ENCODE measurements around the gene SLC6A6.

The SLC6A6 gene

DNA sequence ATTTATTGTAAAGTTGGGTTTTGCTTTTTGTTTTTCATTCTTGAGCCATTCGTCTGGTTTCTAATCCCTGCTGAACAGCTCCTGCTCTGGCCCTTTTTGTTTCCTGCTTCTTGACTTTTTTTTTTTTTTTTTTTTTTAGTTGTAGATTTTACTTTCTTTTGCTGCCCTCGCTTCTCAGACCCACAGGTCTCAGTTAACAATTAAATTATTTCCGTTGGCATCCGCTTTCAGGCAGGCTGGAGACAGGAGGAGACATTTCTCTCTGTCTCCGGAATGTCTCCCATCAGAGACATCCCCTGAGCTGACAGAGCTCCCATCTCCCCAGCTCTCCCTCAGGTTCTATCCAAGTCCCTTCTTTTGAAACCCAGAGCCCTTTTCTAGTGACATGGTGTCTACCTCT is 68.6 kb downstream of the SLC6A6 start:
- TF ChIP-seq GATA3 (IDR thresholded peaks at IDR 0.05; ENCODE audit: low read depth, low read length) (no peak), GATA2 (IDR thresholded peaks at IDR 0.05; ENCODE audit: low read depth, low read length) (no peak)

DNA sequence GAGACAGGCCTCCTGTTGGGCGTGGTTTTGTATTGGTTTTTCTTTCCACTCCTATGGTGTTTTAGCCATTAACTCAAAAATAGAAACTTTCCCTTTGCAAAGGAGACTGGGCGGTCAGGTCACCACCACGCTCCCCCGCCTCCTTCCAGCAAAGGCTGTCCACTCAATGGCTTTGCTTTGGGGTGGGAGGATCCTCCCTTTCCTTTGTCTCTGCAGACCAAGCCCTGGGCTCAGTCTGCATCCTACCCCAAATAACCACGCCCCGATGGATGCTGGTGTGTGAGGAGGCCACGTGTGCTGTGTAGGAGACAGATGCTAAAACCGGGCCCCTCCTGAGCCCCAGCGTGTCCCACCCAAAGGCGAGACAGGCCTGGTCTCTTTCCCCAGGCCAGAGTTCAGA is 69.3 kb downstream of the SLC6A6 start:
- TF ChIP-seq GATA2 (IDR thresholded peaks at IDR 0.05; ENCODE audit: low read depth, low read length) (no peak), GATA3 (IDR thresholded peaks at IDR 0.05; ENCODE audit: low read depth, low read length) (no peak)

DNA sequence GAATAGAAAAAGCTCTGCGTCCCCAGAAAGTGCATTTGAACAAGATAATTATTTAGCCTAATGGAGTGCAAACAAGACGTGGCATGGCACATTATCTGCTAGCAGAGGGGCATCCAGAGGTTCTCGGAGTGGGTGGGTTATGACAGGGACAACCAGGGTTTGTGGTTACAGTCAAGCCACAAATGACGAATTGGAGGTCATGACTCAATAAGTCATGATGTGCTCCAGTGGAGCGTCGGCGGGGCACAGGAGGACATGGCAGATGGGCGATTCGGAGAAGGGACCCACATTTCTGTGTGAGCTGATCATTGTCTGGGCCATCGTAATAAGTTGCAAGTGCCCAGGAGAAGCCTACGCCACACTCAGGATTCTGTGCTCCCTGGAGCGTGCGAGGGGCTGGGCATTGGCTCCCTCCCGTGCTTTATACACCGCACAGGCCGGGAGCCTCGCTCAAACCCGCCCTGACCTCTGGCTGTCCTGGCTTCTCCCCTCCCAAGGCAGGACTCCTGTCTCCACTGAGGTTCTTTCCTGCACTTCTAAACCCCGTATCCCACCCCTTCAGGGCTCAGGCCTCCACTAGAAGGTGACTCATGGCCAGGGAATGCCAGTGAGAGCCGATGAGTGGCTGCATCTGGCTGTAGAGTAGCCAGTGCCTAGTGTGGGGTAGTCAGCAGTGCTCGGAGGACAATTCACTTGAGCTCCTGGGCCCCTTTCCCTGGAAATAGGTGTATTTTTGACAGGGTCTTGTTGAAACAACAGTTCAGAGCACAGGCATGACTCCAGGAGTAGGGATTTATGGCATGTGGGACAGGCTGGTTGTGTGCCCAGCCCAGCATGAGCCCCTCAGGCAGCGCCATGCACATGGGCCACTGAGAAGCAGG is 70.3 kb downstream of the SLC6A6 start:
- TF ChIP-seq GATA2 (IDR thresholded peaks at IDR 0.05; ENCODE audit: low read depth, low read length), result no peak
- TF ChIP-seq GATA3 (IDR thresholded peaks at IDR 0.05; ENCODE audit: low read depth, low read length), result no peak

DNA sequence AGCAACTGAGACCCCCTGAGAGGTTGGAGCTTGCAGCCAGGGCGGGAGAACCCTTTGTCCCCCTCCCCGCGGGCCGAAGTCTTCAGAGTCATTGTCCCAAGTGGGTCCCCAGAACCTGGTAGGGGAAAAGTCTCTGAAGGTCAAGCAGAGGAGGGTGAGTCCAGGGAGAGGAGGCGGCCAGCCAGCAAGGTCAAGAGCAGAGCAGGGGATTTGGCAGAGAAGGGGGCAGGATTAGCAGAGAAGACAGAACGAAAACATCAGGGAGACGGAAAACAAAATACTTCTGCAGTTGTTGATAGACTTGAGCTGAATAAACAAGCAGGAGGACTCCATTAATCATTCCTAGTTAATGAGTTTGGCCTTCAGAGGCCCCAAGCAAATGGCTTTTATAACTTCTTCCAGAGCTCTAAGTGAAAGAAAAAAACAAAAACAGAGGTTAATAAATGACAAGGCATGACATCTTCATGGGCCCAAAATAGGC is 71.0 kb downstream of the SLC6A6 start:
- TF ChIP-seq GATA2 (IDR thresholded peaks at IDR 0.05; ENCODE audit: low read depth, low read length) (no peak), GATA3 (IDR thresholded peaks at IDR 0.05; ENCODE audit: low read depth, low read length) (no peak)

DNA sequence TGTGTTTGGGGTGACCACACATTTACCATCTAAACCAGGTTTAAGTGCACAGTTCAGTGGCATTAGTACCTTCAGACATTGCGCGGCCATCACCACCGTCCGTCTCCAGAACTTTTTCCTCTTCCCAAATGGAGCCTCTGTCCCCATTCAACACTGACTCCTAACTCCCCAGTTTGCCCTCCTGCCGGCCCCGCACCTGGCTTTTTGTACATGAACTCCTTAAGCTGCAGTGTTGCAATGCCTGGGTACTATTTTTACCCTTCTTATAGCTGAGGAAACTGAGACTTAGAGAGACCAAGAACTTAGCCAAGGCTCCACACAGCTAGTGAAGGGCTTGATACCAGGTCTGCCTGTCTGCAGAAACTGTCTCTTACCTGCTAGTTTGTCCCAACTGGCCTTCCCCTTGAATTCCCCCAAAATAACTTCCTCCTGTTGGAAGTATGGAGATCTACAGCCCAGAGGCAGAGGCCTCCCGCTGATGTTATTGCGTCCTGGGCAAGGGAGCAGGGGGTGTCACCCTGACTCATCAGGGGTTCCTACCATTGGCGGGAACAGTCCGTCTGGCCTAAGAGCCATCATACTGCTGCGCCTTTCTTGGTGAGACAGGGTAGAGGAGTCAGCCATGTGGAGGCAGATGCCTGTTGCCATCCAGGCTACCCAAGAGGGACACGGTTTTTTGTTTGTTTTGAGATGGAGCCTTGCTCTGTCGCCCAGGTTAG is 72.1 kb downstream of the SLC6A6 start:
- TF ChIP-seq GATA3 (IDR thresholded peaks at IDR 0.05; ENCODE audit: low read depth, low read length) (no peak), GATA2 (IDR thresholded peaks at IDR 0.05; ENCODE audit: low read depth, low read length) (no peak)

DNA sequence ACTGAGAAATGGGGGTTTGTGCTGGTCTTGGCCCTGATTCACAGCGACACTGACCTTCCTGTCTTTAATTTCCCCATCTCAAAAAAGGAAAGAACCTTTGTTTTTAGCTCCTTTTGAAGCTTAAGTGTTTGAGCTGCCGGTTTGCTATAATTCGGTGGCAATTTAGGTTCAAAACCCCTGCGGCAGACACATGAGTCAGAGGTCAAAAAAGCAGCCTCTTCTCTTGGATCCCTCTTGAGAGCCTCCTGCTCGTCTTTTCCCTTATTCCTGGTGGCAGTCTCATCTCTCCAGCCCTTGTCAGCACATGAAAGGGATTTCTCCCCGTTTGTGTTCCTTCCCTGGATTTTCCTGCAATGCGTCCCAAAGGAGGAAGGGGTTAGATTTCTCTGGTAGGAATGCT is 73.2 kb downstream of the SLC6A6 start:
- TF ChIP-seq GATA3 (IDR thresholded peaks at IDR 0.05; ENCODE audit: low read depth, low read length) (no peak), GATA2 (IDR thresholded peaks at IDR 0.05; ENCODE audit: low read depth, low read length) (no peak)

DNA sequence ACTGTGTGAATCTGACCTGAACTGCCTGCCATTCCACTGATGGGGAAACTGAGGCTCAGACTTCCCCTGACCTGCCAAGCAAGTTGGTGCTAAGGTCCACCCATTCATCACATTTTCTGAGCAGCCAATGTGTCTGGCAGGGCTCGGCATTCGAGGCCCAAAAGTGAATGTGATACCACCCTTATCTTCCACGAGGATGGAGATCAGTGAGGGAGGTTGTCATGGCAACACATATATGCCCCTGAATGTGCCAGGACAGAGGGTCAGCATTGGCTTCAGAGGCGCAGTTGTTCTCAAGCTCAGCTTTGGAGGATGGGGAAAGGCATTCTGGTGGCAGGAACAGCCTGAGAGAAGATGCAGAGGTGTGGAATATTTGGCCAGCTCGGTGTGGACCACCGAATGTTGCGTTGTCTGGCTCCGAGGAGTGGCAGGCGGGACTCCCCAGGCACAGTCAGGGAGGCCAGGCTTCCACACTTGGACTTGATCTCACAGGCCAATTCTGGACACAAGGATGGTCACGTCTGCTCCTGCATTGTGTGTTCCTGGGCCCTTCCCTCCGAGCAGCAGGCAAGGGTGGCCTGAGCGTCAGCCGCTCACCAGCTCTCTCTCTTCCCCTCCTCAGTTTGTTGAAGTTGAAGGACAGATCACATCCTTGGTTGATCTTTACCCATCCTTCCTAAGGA is 74.3 kb downstream of the SLC6A6 start:
- TF ChIP-seq GATA2 (IDR thresholded peaks at IDR 0.05; ENCODE audit: low read depth, low read length), result no peak
- TF ChIP-seq GATA3 (IDR thresholded peaks at IDR 0.05; ENCODE audit: low read depth, low read length), result no peak

DNA sequence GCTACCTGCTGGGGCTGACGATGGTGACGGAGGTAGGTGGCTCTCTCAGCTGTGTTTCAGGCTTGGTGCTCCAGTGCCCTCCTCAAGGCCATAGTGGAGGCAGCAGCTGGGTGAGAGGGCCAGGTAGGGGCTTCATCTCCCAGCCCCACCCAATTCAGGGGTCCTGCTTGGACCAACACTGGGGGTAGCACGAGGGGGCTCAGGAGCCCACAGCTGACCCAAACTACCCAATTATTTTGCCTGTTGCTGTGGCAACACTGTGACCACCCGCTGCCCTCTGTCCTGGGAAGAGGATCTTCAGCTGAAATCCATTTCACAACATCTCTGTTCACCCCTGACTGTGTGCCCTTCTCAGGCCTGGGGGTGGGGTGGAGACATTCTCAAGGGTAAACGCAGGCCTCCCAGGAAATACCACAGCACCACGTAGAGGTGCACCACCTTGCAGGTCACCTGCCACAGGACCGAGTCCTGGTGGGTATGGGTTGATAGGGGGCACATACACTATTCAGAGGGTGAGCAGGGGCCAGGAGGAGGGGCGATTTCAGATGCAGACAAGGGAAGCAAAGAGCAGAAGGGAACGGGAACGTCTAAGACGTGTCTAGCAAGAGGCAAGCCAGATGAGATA is 75.0 kb downstream of the SLC6A6 start:
- TF ChIP-seq GATA2 (IDR thresholded peaks at IDR 0.05; ENCODE audit: low read depth, low read length), result no peak
- TF ChIP-seq GATA3 (IDR thresholded peaks at IDR 0.05; ENCODE audit: low read depth, low read length), result no peak

DNA sequence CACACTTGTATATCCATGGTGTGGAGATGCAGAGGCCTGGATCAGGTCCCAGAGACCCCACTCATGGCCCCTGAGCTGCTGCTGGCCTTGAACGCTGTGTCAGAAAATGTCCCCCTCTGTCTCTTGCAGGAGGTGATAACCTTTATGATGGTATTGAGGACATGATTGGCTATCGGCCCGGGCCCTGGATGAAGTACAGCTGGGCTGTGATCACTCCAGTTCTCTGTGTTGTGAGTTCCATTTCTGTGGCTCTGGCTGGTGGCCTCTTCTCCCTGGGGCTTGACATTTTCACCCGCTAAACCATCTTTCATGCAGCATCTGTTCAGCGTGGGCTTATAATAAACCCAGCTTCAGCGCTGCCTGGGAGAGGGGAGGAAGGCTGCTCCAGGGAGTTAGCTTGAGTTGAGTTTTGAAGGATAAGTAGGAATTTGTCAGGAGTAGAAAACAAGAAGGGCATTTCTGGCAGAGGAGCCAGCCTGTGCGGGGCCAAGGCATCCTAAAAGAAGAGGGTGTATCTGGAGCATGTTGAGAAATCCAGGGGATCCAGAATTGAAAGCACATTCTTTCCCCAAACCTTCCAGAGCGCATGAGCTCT is 76.6 kb downstream of the SLC6A6 start:
- TF ChIP-seq GATA2 (IDR thresholded peaks at IDR 0.05; ENCODE audit: low read depth, low read length) (no peak), GATA3 (IDR thresholded peaks at IDR 0.05; ENCODE audit: low read depth, low read length) (no peak)

DNA sequence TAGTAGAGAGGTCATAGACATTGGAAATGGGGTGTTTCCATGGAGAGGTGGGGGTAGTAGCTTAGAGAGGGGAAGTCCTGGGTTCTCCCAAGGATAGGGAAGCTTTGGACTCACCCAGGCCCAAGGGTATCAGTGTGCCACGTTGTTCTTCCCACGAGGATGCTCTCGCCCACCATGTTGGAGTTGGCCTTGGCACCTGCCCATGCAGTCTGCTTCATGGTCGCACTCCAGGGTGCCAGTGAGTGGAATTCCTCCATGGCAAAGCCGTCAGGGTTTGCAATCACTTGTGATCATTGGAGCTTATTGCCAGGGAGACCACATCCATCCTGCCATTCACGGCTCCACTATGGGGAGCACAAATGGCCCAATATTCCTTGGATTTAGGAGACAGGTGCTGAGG is 77.2 kb downstream of the SLC6A6 start:
- TF ChIP-seq GATA2 (IDR thresholded peaks at IDR 0.05; ENCODE audit: low read depth, low read length) (no peak), GATA3 (IDR thresholded peaks at IDR 0.05; ENCODE audit: low read depth, low read length) (no peak)

DNA sequence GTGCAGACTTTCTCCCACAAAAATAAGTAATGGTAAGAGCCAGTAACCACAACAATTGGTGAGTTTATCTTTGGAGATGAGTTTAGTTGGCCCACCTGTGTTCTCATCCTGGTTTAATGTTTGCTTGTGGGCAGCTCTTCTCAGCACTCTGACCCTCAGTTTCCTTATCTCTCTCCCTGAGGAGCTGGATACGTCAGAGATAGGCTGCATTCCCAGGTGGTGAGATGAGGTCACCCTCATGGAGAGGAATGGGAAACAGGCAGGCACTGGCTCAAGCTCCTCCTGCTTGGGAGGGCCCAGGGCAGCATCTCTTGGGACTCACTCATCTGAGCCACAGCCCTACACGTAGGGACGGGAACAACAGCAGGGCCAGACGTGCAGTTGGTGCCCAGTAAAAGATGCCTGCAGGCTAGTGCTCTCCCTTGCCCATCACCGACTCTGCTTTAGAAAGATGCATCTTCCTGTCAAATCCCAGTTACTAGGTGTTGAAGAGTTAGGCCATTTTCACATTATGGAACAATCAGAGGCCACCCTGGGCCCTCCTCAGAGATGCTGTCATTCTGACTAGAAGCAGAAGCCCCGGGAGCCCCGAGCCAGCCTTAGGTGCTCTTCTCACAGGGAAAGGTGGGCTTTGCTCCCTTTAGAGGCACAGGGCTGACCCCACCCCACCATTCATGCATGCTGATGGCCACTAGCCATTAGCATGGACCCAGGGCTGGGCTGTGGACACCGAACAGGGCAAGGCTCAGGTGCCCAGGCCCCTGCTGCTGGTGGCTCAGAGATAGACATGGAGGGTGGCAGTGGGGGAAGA is 78.0 kb downstream of the SLC6A6 start:
- TF ChIP-seq GATA2 (IDR thresholded peaks at IDR 0.05; ENCODE audit: low read depth, low read length), result no peak
- TF ChIP-seq GATA3 (IDR thresholded peaks at IDR 0.05; ENCODE audit: low read depth, low read length), result no peak

DNA sequence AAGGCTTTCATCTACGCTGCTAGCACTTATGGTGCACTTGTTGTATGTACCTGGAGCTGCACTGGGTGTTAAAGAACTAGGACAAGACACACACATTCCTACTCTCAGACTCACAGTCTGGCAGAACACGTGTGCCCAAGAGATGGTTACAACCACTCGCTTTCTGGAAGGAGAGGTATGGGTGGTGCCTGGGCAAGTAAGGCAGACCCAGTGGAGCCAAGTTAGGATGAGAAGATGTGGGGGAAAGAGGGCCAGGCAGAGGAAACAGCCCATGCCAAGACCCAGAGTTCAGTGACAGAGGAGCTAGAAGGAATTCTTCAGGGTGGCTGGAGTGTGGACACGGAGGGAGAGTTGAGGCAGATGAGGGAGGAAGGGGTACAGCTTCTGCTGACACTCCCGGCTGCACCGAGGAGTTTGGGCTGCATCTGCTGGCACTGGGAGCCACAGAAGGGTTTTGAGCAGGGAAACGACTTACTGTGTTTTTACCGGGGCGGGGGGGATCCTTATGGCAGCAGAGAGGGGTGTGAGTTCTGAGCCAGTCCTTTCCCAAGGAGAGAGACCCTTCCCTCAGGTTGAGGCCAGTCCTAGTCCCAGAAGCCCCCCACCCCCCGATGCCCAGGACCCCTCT is 78.7 kb downstream of the SLC6A6 start:
- TF ChIP-seq GATA3 (IDR thresholded peaks at IDR 0.05; ENCODE audit: low read depth, low read length), result no peak
- TF ChIP-seq GATA2 (IDR thresholded peaks at IDR 0.05; ENCODE audit: low read depth, low read length), result no peak

Measured in SH-SY5Y (cell line).